ENCODE results near the gene SMCR8.

SMCR8 gene

DNA sequence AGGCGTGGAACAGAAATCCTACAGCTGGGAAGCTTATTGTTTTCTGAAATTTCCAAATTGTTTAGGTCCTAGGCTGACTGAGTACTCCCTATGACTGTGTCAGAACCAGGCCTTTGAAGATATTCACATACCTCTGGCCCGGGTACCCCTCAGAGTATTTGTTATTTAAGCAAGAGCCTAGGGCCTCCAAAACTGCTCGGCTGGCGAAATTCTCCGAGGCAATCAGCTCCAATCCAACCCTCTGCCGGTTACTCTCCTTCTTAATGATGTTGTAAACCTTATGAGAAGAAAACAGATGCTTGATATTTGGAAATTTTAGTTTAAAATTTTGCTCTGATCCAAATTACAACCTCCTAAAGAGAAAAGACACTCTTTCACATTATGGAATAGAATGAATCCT, 38.4 kb downstream of the SMCR8 start:
- Histone ChIP-seq H3K9me3 (ENCODE audit: control insufficient read depth, low read length) (no peaks in the 10 kb centered on the region), H3K27ac (ENCODE audit: insufficient read depth, low read length, poor library complexity, severe bottlenecking) (no peak overlapping the region), H3K27me3 (replicated peaks; ENCODE audit: control insufficient read depth, insufficient read depth, low read length, poor library complexity, severe bottlenecking) (no peaks in the 10 kb centered on the region), H3K4me3 (ENCODE audit: insufficient read depth, low read depth, low read length, poor library complexity, severe bottlenecking) (no peak overlapping the region), H3K36me3 (ENCODE audit: control insufficient read depth, insufficient read depth, low read length) (peaks cover 10% of the 10 kb centered on the region), H3K4me1 (ENCODE audit: control insufficient read depth, insufficient read depth, low read length, poor library complexity, severe bottlenecking) (no peaks in the 10 kb centered on the region)
- DNase-seq: no peak

DNA sequence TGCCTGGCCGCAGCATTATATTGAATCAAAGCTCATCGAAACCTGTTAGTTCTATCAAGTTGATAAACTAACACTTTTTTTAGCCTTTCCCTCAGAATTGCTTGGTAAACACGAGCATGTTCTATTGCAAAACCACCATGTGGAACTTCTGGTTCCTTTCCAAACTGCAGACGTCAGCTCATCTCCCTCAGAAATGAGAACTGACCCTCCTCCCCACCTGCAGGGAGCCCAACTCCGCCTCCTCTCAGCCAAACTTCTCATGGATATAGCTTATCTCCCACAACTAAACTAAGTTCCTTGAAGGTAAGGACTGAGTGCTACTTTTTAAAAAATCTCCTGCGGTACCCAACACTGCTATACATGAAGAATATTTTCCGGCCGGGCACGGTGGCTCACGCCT, 41.5 kb downstream of the SMCR8 start:
- H3K27ac ChIP-seq (ENCODE audit: insufficient read depth, low read length, poor library complexity, severe bottlenecking): no peak overlapping the region
- no peak for DNase-seq

DNA sequence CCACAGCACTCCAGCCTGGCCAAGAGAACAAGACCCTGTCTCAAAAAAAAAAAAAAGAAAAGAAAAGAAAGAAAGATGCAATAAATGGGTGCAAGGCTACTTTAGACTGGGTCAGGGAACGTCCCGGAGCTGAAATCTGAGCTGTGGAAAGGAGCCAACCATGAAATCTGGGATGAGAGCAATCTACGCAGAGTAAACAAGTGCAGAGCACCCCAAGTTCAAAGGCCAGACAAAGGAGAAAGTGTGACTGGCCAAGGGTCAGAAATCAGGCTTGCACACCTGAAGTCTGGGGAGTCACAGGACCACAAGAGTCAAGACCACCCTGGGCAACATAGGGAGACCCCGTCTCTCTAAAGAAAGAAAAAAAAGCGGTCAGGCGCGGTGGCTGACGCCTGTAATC, 45.4 kb downstream of the SMCR8 start:
- H3K27me3 ChIP-seq (replicated peaks; ENCODE audit: control insufficient read depth, insufficient read depth, low read length, poor library complexity, severe bottlenecking): no peaks in the 10 kb centered on the region
- H3K9me3 ChIP-seq (ENCODE audit: control insufficient read depth, low read length): no peaks in the 10 kb centered on the region
- H3K4me1 ChIP-seq (ENCODE audit: control insufficient read depth, insufficient read depth, low read length, poor library complexity, severe bottlenecking): peaks cover 10% of the 10 kb centered on the region
- no peak overlapping the region for H3K4me3 ChIP-seq (ENCODE audit: insufficient read depth, low read depth, low read length, poor library complexity, severe bottlenecking)
- H3K36me3 ChIP-seq (ENCODE audit: control insufficient read depth, insufficient read depth, low read length): no peaks in the 10 kb centered on the region
- no peak overlapping the region for H3K27ac ChIP-seq (ENCODE audit: insufficient read depth, low read length, poor library complexity, severe bottlenecking)
- no peak for DNase-seq

More for the DNA sequence above, 41.5 kb downstream of the SMCR8 start:
- Histone ChIP-seq H3K9me3 (ENCODE audit: control insufficient read depth, low read length) (no peaks in the 10 kb centered on the region), H3K36me3 (ENCODE audit: control insufficient read depth, insufficient read depth, low read length) (peaks cover 10% of the 10 kb centered on the region), H3K4me3 (ENCODE audit: insufficient read depth, low read depth, low read length, poor library complexity, severe bottlenecking) (no peak overlapping the region), H3K4me1 (ENCODE audit: control insufficient read depth, insufficient read depth, low read length, poor library complexity, severe bottlenecking) (no peaks in the 10 kb centered on the region), H3K27me3 (replicated peaks; ENCODE audit: control insufficient read depth, insufficient read depth, low read length, poor library complexity, severe bottlenecking) (no peaks in the 10 kb centered on the region)

DNA sequence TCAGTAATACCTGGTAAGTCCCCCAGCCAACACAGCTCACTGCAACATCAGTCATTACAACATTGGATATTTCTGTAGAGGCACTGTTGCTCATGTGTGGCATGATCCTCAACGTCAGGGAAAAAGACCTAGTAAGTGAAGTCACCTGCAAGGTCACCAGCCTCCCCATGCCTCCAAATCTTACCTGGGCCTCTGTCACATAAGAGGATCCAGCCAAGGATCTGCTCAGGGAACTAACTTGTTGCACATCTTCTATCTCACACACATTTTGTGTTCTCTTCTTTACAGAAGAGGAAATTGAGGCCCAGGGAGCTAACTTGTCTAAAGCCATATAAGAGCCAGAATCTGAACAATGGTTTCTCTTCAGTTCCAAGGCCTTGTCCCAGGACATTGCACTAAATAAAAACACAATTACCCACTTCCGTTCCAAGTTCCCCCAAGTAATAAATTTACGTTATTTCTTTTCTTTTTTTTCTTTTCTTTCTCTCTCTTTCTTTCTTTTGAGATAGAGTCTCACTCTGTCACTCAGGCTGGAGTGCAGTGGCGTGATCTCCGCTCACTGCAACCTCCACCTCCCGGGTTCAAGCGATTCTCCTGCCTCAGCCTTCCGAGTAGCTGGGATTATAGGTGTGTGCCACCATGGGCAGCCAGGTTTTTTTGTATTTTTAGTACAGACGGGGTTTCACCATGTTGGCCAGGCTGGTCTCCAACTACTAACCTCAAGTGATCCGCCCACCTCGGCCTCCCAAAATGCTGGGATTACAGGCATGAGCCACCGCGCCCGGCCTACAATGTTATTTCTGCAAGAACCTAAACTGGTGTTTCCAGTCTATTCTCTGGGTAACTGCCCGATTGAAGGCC, 47.0 kb downstream of the SMCR8 start:
- DNase-seq: no peak
- peak overlapping the region; percentile 74 for H3K4me3 ChIP-seq (ENCODE audit: insufficient read depth, low read depth, low read length, poor library complexity, severe bottlenecking)
- no peaks in the 10 kb centered on the region for H3K9me3 ChIP-seq (ENCODE audit: control insufficient read depth, low read length)
- peaks cover 10% of the 10 kb centered on the region for H3K4me1 ChIP-seq (ENCODE audit: control insufficient read depth, insufficient read depth, low read length, poor library complexity, severe bottlenecking)
- no peaks in the 10 kb centered on the region for H3K27me3 ChIP-seq (replicated peaks; ENCODE audit: control insufficient read depth, insufficient read depth, low read length, poor library complexity, severe bottlenecking)
- no peaks in the 10 kb centered on the region for H3K36me3 ChIP-seq (ENCODE audit: control insufficient read depth, insufficient read depth, low read length)
- H3K27ac ChIP-seq (ENCODE audit: insufficient read depth, low read length, poor library complexity, severe bottlenecking): no peak overlapping the region

DNA sequence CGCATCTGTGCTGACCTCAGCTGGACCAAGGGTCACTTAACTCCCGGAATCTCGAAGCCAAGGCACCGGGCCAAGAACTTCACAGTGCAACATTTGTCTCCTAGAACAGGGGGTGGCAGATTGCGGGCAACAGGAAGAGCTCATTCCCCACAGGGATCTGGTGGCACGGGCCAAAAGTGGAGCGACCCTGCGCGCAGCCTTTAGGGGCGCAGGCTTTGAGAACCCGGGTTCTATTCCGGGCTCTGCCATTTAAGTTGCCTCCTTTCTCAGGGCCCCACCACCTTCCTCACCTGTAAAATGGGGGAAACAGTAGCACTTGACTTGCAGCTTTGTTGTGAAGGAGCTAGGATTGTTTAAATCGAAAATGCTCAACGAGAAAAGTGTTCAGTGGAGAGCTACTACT, 47.6 kb downstream of the SMCR8 start:
- Histone ChIP-seq H3K27ac (ENCODE audit: insufficient read depth, low read length, poor library complexity, severe bottlenecking) (peak overlapping the region; percentile 47), H3K4me1 (ENCODE audit: control insufficient read depth, insufficient read depth, low read length, poor library complexity, severe bottlenecking) (peaks cover 10% of the 10 kb centered on the region), H3K9me3 (ENCODE audit: control insufficient read depth, low read length) (no peaks in the 10 kb centered on the region), H3K4me3 (ENCODE audit: insufficient read depth, low read depth, low read length, poor library complexity, severe bottlenecking) (peak overlapping the region; percentile 74), H3K36me3 (ENCODE audit: control insufficient read depth, insufficient read depth, low read length) (no peaks in the 10 kb centered on the region), H3K27me3 (replicated peaks; ENCODE audit: control insufficient read depth, insufficient read depth, low read length, poor library complexity, severe bottlenecking) (no peaks in the 10 kb centered on the region)
- DNase-seq: no peak

DNA sequence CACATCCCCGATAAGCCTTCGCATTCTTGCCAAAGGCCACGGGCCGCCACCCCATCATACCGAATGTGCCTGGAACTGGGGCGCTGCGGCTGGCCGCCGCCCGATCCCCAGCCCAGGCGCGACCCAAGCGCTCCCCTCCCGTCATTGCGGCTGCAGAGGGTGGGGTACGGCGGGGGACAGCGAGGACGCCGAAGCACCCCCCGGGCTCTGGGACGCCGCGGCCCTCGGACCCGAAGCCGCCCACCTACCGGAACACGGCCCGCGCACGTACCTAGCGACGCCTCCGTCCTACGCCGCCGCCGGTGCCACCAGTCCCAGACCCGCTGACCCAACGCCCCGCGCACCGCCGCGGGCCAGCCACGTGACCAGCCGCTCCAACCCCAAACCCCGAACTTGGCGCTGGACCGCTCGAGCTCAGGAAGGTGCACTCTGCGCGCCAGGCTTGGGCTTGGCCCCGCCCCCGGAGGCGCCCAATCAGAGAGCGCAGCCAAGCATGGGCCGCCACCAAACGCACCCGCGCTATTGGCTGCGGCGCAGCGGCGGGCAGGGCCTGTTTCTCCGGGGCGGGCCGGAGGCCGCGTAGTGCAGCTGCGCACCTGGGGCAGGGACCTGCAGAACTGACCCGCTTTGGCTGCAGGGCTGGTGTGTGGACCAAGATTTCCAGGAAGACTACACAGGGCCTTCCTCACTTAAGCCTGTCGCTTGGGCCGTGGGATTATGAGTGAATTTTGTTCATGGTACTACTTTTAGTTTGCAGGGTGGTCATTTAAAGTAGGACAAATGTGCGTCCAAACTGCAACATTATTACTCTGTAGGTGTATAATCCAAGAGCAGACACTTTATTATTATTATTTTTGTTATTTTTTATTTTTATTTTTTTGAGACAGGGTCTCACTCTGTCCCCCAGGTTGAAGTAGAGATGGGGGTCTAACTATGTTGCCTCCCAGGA, 48.3 kb downstream of the SMCR8 start, which contains the start of gene SHMT1:
SHMT1 (minus strand) TSS at position 450 of the 949 bp plus-strand sequence. CDS start 7,569 bp downstream, outside the sequence.
- Histone ChIP-seq H3K4me1 (ENCODE audit: control insufficient read depth, insufficient read depth, low read length, poor library complexity, severe bottlenecking) (peaks cover 10% of the 10 kb centered on the region), H3K36me3 (ENCODE audit: control insufficient read depth, insufficient read depth, low read length) (no peaks in the 10 kb centered on the region), H3K27me3 (replicated peaks; ENCODE audit: control insufficient read depth, insufficient read depth, low read length, poor library complexity, severe bottlenecking) (no peaks in the 10 kb centered on the region), H3K27ac (ENCODE audit: insufficient read depth, low read length, poor library complexity, severe bottlenecking) (peak within 1 kb of the TSS; percentile 47), H3K9me3 (ENCODE audit: control insufficient read depth, low read length) (no peaks in the 10 kb centered on the region), H3K4me3 (ENCODE audit: insufficient read depth, low read depth, low read length, poor library complexity, severe bottlenecking) (peak within 1 kb of the TSS; percentile 74)
- DNase-seq: peak; percentile 79 to 88 (median 86)

DNA sequence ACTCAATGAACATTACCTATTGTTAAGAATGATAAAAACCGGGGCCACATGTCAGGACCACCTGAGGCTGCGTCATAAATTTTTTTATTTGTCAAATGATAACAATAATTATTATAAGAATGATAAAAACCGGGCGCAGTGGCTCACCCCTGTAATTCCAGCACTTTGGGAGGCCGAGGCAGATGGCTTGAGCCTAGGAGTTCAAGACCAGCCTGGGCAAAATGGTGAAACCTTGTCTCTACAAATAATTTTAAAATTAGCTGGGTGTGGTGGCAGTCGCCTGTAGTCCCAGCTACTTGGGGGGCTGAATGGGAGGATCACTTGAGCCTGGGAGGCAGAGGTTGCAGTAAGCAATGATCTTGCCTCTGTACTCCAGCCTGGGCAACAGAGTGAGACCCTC, 49.1 kb downstream of the SMCR8 start:
- Histone ChIP-seq H3K27me3 (replicated peaks; ENCODE audit: control insufficient read depth, insufficient read depth, low read length, poor library complexity, severe bottlenecking) (no peaks in the 10 kb centered on the region), H3K36me3 (ENCODE audit: control insufficient read depth, insufficient read depth, low read length) (no peaks in the 10 kb centered on the region)

DNA sequence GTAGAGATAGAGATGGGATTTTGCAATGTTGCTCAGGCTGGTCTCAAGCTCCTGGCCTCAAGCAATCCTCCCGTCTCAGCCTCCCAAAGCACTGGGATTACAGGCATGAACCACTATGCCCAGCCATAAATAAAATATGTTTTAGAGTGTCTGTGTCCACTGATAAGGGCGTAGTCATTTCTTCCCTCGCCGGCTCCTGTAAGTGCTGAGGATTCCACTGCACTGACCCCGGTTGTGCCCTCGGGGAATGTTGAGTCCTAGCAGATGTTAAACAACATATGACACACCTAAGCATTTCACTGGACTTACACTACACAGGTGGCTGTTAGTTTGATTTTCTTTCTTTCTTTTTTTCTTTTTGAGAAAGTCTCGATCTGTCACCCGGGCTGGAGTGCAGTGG, 53.9 kb downstream of the SMCR8 start:
- Histone ChIP-seq H3K9me3 (ENCODE audit: control insufficient read depth, low read length) (no peaks in the 10 kb centered on the region), H3K27ac (ENCODE audit: insufficient read depth, low read length, poor library complexity, severe bottlenecking) (no peak overlapping the region), H3K4me3 (ENCODE audit: insufficient read depth, low read depth, low read length, poor library complexity, severe bottlenecking) (no peak overlapping the region), H3K4me1 (ENCODE audit: control insufficient read depth, insufficient read depth, low read length, poor library complexity, severe bottlenecking) (no peaks in the 10 kb centered on the region), H3K27me3 (replicated peaks; ENCODE audit: control insufficient read depth, insufficient read depth, low read length, poor library complexity, severe bottlenecking) (no peaks in the 10 kb centered on the region), H3K36me3 (ENCODE audit: control insufficient read depth, insufficient read depth, low read length) (no peaks in the 10 kb centered on the region)
- no peak for DNase-seq

More for the DNA sequence above, 49.1 kb downstream of the SMCR8 start:
- peak overlapping the region; percentile 74 for H3K4me3 ChIP-seq (ENCODE audit: insufficient read depth, low read depth, low read length, poor library complexity, severe bottlenecking)
- DNase-seq: no peak
- no peak overlapping the region for H3K27ac ChIP-seq (ENCODE audit: insufficient read depth, low read length, poor library complexity, severe bottlenecking)
- no peaks in the 10 kb centered on the region for H3K9me3 ChIP-seq (ENCODE audit: control insufficient read depth, low read length)
- H3K4me1 ChIP-seq (ENCODE audit: control insufficient read depth, insufficient read depth, low read length, poor library complexity, severe bottlenecking): peaks cover 10% of the 10 kb centered on the region

DNA sequence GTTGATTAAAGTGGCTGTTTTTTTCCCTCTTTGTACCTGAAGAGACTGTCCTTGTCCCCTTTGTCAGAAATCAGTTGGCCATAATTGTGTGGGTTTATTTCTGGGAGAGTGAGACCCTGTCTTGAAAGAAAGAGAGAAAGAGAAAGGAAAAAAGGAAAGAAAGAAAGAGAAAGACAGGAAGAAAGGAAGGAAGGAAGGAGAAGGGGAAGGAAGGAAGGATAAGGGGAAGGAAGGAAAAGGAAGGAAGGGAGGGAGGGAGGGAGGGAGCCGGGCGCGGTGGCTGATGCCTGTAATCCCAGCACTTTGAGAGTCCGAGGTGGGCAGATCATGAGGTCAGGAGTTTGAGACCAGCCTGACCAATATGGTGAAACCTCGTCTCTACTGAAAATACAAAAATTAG, 55.7 kb downstream of the SMCR8 start:
- no peaks in the 10 kb centered on the region for H3K36me3 ChIP-seq (ENCODE audit: control insufficient read depth, insufficient read depth, low read length)
- H3K27ac ChIP-seq (ENCODE audit: insufficient read depth, low read length, poor library complexity, severe bottlenecking): no peak overlapping the region
- no peaks in the 10 kb centered on the region for H3K9me3 ChIP-seq (ENCODE audit: control insufficient read depth, low read length)
- H3K4me1 ChIP-seq (ENCODE audit: control insufficient read depth, insufficient read depth, low read length, poor library complexity, severe bottlenecking): no peaks in the 10 kb centered on the region
- DNase-seq: no peak
- H3K4me3 ChIP-seq (ENCODE audit: insufficient read depth, low read depth, low read length, poor library complexity, severe bottlenecking): no peak overlapping the region
- H3K27me3 ChIP-seq (replicated peaks; ENCODE audit: control insufficient read depth, insufficient read depth, low read length, poor library complexity, severe bottlenecking): no peaks in the 10 kb centered on the region

Data from effector memory CD4-positive, alpha-beta T cell (primary cell).